NK-92 treated with Interleukin-12 subunit alpha and Interleukin-12 subunit beta, amount 100 ng/mL, for 24 hours (cell line): Measurements from ENCODE around the gene ADNP2.

Source experiments
- DNase-seq: peaks from one replicate; lab custom pipeline; 2025; lab: John Stamatoyannopoulos, UW

Gene ADNP2

DNA sequence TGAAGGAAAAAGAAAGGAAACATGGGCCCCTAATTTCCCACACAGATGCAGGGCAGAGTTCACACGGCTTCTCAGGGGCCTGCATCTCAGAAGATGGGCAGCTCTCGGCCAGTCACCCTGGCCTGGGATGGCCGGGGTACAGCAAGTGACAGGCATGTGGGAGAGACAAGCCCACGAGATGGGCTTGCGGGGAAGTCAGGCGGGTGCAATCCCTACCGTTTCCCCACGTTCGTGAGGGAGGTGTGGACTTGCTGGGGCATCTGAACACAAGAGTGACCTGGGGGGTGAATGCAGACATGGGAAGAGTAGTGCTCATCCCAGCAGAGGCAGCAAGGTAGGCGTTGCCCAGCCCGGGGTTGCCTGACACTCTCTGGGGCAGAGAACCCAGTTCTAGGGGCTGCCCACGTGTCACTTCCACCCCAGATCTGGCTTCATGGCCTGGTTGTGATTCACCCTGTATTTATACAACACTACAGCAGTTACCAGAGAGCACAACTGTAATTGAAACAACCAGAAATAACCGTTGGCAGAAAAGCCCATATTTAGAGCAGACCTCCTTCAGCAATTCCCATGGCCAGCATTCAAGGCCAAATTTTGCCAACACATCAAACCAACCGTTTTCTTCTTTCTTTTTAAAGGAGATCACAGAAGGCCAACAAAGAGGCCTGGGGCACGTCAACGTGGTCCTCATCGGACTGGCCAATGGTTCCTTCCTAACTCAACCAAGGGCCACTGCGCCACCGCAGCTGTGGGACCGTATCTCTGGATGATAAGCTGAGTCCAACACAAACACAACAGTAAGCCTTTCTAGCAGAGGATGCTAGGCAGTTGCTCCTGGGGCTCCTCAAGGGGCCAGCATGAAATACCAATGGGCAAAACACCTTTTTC is 79.8 kb downstream of the ADNP2 start:
- DNase-seq = no peak

GRCh38 chr18:80189531-80189865 is 80.4 kb downstream of the ADNP2 start:
- no peak for DNase-seq
